GM19395 (cell line): Measurements from ENCODE around the gene TRPV5.

Experiments
- ATAC-seq: cut with Tn5 transposase; IDR thresholded peaks from one replicate; pipeline ENCODE4 v1.9.1; 2021; ENCODE audit warnings: mild to moderate bottlenecking, moderate library complexity; ENCODE audit not compliant: unreplicated experiment

Gene TRPV5

GRCh38 chr7:142889816-142890215 lies 43.7 kb downstream of the TRPV5 start:
- ATAC-seq: no peak

GRCh38 chr7:142887282-142888015 lies 46.1 kb downstream of the TRPV5 start:
- ATAC-seq: no peak

GRCh38 chr7:142886866-142887265 lies 46.7 kb downstream of the TRPV5 start:
- no peak for ATAC-seq

- no peak for ATAC-seq
Observed at GRCh38 chr7:142885311-142886230, 48.0 kb downstream of the TRPV5 start, which contains the start of gene TRPV6. TSS of gene TRPV6 (minus strand) at chr7:142885745.

- no peak for ATAC-seq
Observed at GRCh38 chr7:142884286-142884640, 49.3 kb downstream of the TRPV5 start.

- no peak for ATAC-seq
Observed at GRCh38 chr7:142883571-142884285, 49.8 kb downstream of the TRPV5 start.

- no peak for ATAC-seq
Observed at GRCh38 chr7:142883145-142883544, 50.4 kb downstream of the TRPV5 start.

- ATAC-seq: no peak
Observed at GRCh38 chr7:142882338-142882678, 51.2 kb downstream of the TRPV5 start.

- ATAC-seq: no peak
Observed at GRCh38 chr7:142881586-142882337, 51.8 kb downstream of the TRPV5 start.

GRCh38 chr7:142880876-142881505 lies 52.6 kb downstream of the TRPV5 start:
- ATAC-seq: peak; percentile 78

GRCh38 chr7:142879060-142879459 lies 54.5 kb downstream of the TRPV5 start:
- no peak for ATAC-seq

- no peak for ATAC-seq
Observed at GRCh38 chr7:142878315-142878714, 55.2 kb downstream of the TRPV5 start.

- ATAC-seq: no peak
Observed at GRCh38 chr7:142876991-142877910, 56.3 kb downstream of the TRPV5 start.

GRCh38 chr7:142876236-142876960 lies 57.1 kb downstream of the TRPV5 start:
- ATAC-seq: no peak

GRCh38 chr7:142875456-142875855 lies 58.1 kb downstream of the TRPV5 start:
- no peak for ATAC-seq

GRCh38 chr7:142874837-142875236 lies 58.7 kb downstream of the TRPV5 start:
- no peak for ATAC-seq

- ATAC-seq: no peak
Observed at GRCh38 chr7:142874409-142874808, 59.1 kb downstream of the TRPV5 start.

GRCh38 chr7:142873871-142874270 lies 59.7 kb downstream of the TRPV5 start:
- no peak for ATAC-seq
